ENCODE measurements around the gene RBM6.
"Not testable (repeated sequence)": the region's sequence is repeated elsewhere in the genome, so short reads cannot be mapped to it uniquely, and the experiment has no call there.

RBM6 gene

DNA sequence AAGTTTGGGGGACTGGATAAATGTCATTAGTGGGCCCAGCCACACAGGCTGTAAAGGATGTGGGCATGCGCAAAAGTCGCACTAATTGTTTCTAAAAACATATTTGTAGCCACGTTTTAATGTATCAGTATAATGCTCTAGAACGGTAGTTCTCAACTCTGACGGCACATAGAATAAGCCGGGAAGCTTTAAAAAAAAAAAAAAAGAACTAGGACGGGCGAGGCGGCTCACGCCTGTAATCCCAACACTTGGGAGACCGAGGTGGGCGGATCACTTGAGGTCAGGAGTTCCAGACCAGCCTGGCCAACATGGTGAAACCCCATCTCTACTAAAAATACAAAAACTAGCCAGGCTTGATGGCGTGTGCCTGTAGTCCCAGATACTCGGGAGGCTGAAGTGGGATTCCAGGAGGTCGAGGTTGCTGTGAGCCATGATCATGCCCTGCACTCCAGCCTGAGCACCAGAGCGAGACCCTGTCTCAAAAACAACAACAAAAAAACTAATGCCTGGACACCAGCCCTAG is 9.7 kb upstream of the RBM6 start:
- peak overlapping the region; percentile 91 for H3K4me3 ChIP-seq (ENCODE audit: low read depth, low read length)
- TF ChIP-seq, protein P1, sequence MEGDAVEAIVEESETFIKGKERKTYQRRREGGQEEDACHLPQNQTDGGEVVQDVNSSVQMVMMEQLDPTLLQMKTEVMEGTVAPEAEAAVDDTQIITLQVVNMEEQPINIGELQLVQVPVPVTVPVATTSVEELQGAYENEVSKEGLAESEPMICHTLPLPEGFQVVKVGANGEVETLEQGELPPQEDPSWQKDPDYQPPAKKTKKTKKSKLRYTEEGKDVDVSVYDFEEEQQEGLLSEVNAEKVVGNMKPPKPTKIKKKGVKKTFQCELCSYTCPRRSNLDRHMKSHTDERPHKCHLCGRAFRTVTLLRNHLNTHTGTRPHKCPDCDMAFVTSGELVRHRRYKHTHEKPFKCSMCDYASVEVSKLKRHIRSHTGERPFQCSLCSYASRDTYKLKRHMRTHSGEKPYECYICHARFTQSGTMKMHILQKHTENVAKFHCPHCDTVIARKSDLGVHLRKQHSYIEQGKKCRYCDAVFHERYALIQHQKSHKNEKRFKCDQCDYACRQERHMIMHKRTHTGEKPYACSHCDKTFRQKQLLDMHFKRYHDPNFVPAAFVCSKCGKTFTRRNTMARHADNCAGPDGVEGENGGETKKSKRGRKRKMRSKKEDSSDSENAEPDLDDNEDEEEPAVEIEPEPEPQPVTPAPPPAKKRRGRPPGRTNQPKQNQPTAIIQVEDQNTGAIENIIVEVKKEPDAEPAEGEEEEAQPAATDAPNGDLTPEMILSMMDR (IDR thresholded peaks at IDR 0.05; ENCODE audit: low read depth, low read length) = no peak

DNA sequence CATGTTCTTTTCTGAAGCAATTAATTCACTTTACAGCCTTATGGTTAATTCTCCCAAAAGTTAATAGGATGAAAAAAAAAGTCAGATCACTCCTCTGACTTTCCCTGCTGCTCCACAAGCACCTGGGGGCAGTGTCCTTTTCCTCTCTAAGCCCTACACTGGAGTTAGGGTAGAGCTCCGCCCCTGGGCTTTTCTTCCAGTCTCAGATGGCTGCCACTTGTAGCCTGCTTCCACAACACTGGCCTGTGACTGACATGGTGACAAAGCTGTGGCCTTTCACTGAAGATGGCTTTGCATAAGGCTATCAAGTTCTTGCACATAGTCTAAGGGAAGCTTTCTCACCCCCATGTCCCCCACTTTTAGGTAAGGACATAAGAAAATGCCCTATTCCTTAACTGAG is 9.0 kb upstream of the RBM6 start:
- H3K4me3 ChIP-seq (ENCODE audit: low read depth, low read length) = no peak overlapping the region
- TF ChIP-seq, protein P1 (IDR thresholded peaks at IDR 0.05; ENCODE audit: low read depth, low read length) = no peak

DNA sequence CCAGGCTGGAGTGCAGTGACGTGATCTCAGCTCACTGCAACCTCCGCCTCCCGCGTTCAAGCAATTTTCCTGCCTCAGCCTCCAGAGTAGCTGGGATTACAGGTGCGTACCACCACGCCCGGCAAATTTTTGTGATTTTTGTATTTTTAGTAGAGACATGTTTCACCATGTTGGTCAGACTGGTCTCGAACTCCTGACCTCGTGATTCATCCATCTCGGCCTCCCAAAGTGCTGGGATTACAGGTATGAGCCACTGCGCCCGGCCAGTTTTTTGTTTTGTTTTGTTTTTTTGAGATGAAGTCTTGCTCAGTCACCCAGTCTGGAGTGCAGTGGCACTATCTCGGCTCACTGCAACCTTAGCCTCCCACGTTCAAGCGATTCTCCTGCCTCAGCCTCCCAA is 7.7 kb upstream of the RBM6 start:
- H3K4me3 ChIP-seq (ENCODE audit: low read depth, low read length) = not testable (repeated sequence)

DNA sequence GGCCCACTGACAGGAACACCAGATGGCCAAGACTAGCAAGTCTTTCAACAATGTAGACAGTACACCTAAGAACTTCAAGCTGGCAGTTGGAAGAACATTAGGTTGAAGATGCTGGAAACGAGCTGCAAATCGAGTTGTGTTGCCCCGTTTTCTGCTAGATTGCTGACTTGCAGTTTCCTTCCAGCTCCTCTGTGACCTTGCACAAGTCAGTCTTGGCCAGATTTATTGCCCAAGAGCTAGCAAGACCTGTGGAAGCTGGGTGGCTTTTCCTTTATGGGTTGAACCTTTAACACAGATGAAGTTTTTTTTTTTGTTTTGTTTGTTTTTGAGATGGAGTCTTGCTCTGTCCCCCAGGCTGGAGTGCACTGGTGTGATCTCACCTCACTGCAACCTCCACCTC is 2.9 kb upstream of the RBM6 start:
- TF ChIP-seq, protein P1 (IDR thresholded peaks at IDR 0.05; ENCODE audit: low read depth, low read length) = no peak
- no peak overlapping the region for H3K4me3 ChIP-seq (ENCODE audit: low read depth, low read length)

DNA sequence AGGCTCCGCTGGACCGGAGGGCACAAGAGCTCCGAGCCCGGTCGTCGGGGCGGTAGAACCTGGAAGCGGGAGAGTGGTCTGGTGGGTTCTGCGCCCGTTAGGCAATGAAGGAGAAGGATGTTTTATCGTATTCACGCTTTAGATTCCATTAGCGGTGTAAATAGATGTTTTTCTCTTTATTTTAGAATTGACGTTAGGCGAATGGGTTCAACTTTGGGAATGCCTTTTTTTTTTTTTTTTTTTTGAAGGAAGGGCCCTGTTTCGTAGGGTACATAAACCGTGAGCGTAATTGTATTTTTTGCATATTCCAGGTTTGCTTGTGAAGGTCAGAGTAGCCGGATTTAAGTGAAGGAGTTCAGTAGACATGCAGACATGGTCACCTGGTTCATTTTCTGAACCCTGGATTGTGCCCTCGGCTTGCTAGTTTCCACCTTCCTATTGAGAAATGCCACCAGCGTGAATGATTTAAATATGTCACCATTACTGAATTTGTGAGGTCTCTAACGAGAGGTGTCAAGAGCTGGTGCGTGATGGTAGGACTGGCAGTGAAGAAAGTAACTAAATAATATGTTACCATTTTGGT is 808 bp downstream of the RBM6 start:
- peak overlapping the region; percentile 93 for H3K4me3 ChIP-seq (ENCODE audit: low read depth, low read length)
- TF ChIP-seq, protein P1 (IDR thresholded peaks at IDR 0.05; ENCODE audit: low read depth, low read length) = no peak

DNA sequence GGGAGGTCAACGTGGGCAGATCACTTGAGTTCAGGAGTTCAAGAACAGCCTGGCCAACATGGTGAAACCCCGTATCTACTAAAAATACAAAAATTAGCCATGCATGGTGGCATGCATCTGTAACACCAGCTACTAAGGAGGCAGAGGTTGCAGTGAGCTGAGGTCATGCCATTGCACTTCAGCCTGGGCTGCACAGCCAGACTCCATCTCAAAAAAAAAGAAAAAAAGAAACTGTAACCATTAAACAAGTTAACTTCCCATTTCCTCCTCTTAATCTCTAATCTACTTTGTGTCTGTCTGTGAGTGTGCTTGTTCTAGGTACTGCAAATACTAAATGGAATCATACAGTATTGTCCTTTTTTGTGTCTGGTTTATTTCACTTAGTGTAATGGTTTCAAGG is 2.7 kb downstream of the RBM6 start:
- TF ChIP-seq, protein P1 (IDR thresholded peaks at IDR 0.05; ENCODE audit: low read depth, low read length) = no peak
- H3K4me3 ChIP-seq (ENCODE audit: low read depth, low read length) = no peak overlapping the region

DNA sequence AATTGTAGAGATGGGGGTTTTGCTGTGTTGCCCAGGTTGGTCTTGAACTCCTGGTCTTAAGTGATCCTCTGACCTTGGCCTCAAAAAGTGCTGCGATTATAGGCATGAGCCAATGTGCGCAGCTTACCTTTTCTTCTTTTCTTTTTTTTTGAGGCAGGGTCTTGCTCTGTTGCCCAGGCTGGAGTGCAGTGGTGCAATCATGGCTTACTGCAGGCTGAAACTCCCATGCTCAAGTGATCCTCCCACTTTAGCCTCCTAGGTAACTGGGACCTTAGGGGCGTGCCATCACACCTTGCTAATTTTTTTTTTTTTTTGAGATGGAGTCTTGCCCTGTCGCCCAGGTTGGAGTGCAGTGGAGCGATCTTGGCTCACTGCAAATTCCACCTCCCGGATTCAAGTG is 13.0 kb downstream of the RBM6 start:
- TF ChIP-seq, protein P1 (IDR thresholded peaks at IDR 0.05; ENCODE audit: low read depth, low read length) = no peak
- no peak overlapping the region for H3K4me3 ChIP-seq (ENCODE audit: low read depth, low read length)

DNA sequence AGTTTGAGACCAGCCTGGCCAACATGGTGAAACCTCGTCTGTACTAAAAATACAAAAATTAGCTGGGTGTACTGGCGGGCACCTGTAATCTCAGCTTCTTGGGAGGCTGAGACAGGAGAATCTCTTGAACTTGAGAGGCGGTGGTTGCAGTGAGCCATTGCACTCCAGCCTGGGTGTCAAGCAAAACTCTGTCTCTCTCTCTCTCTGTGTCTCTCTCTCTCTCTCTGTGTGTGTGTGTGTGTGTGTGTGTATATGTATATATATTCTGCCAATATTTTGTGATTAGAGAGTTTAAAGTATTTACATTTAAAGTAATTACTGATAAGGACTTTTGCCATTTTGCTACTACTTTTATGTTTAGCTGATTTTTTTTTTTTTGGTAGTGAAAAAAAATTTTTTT is 15.7 kb downstream of the RBM6 start:
- TF ChIP-seq, protein P1 (IDR thresholded peaks at IDR 0.05; ENCODE audit: low read depth, low read length) = no peak
- no peak overlapping the region for H3K4me3 ChIP-seq (ENCODE audit: low read depth, low read length)

Data from WI38 (cell line).